GM20431 (cell line): ENCODE data around the gene TIAM2.

ENCODE experiments used
- in situ Hi-C: fragments of 300-500 bp; cut with MseI, MboI; formaldehyde crosslinking; loops from one replicate; pipeline ENCODE4 v1.15.0; 2020; ENCODE audit warnings: low sequenced_read_pairs; ENCODE audit not compliant: unreplicated experiment

The TIAM2 gene

GRCh38 chr6:155120034-155120433 lies 124.9 kb downstream of the TIAM2 start:
- in situ Hi-C loops: no loop called here

GRCh38 chr6:155121294-155121693 lies 126.2 kb downstream of the TIAM2 start:
- in situ Hi-C loops: no loop called here

GRCh38 chr6:155121699-155122098 lies 126.6 kb downstream of the TIAM2 start:
- in situ Hi-C loops: no loop called here

- in situ Hi-C loops: no loop called here
These were observed 127.3 kb downstream of the TIAM2 start for GRCh38 chr6:155122199-155122950.

- in situ Hi-C loops: no loop called here
These were observed 128.4 kb downstream of the TIAM2 start for GRCh38 chr6:155123520-155123919.

GRCh38 chr6:155125906-155126305 lies 130.8 kb downstream of the TIAM2 start:
- in situ Hi-C loops: no loop called here

GRCh38 chr6:155126727-155127439 lies 131.8 kb downstream of the TIAM2 start:
- in situ Hi-C loops: no loop called here

GRCh38 chr6:155128977-155129376 lies 133.9 kb downstream of the TIAM2 start:
- in situ Hi-C loops: no loop called here

GRCh38 chr6:155129744-155130143 lies 134.6 kb downstream of the TIAM2 start:
- in situ Hi-C loops: no loop called here

GRCh38 chr6:155130161-155130853 lies 135.2 kb downstream of the TIAM2 start:
- in situ Hi-C loops: no loop called here

- in situ Hi-C loops: no loop called here
These were observed 137.5 kb downstream of the TIAM2 start for GRCh38 chr6:155132617-155133016.

- in situ Hi-C loops: no loop called here
These were observed 145.9 kb downstream of the TIAM2 start for GRCh38 chr6:155141002-155141401.

GRCh38 chr6:155141512-155141911 lies 146.4 kb downstream of the TIAM2 start:
- in situ Hi-C loops: no loop called here

GRCh38 chr6:155142168-155143028 lies 147.3 kb downstream of the TIAM2 start:
- in situ Hi-C loops: no loop called here

GRCh38 chr6:155143029-155143577 lies 148.0 kb downstream of the TIAM2 start:
- in situ Hi-C loops: no loop called here

- in situ Hi-C loops: no loop called here
These were observed 148.5 kb downstream of the TIAM2 start for GRCh38 chr6:155143578-155144106.

- in situ Hi-C loops: no loop called here
These were observed 151.1 kb downstream of the TIAM2 start for GRCh38 chr6:155146205-155146604.

GRCh38 chr6:155147958-155148663 lies 153.0 kb downstream of the TIAM2 start:
- in situ Hi-C loops: no loop called here
